Tibial nerve (tissue), 3 donors: ENCODE results near the gene RGL3.

Experiments used
- CTCF ChIP-seq, 5 experiments: fragments of 200-600 bp in 3 of 5; fragments of 450-650 bp in 2 of 5; sonication (generic) in 3 of 5; IDR thresholded peaks; one replicate each; pipeline ENCODE4 v1.5.1; 2016 to 2019; ENCODE audit warnings: antibody characterized with exemption in 5 of 5, mild to moderate bottlenecking in 3 of 5, moderate library complexity in 2 of 5
- POLR2A ChIP-seq, 2 donors: fragments of 450-650 bp; IDR thresholded peaks; one replicate each; pipeline ENCODE4 v1.6.1; 2017; ENCODE audit warnings: antibody characterized with exemption in 2 of 2, mild to moderate bottlenecking in 2 of 2, moderate library complexity in 2 of 2

GRCh38 chr19:11451327-11451870 is 32.3 kb upstream of the RGL3 start:
- TF ChIP-seq CTCF (IDR thresholded peaks at IDR 0.05) (no peak), POLR2A (IDR thresholded peaks at IDR 0.05) (no peak)
